ENCODE data around the gene SLIT3. TPM values are rescaled to one million over a fixed set of nuclear protein-coding genes. Genes with fewer than 3 reads are reported as not detected.

The SLIT3 gene
- total RNA-seq, 1 donor from 2014 or later: under 0.01 TPM

DNA sequence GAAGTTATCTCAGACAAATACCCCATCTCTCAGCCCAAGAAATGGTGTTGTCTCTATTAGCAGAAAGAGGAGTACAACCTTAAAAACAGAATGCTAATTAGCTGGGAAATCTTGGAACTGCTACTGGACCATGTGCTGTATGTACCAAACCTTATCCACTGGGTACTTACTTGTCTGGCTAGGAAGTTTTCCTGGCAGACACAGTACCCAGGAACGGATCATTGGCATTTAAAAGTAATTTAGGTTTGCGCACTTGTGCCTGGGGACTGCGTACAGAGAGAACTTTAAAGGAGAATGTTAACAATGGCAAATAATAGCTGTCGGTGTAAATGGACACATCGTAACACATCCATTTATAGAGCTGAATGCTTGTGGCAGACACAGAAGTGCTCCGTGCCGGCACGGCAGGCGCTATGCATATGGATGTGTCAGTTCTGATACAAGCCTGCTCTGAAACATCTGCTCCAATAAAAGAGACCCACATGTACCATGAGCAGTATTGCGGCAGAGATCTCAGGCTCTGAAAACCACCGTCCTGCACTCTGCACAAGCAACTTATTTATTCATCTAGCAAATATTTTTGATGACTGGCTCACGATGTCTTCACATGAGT lies 431.2 kb downstream of the SLIT3 start:
- no peak for DNase-seq (ENCODE audit: low read depth in 2 of 2)

DNA sequence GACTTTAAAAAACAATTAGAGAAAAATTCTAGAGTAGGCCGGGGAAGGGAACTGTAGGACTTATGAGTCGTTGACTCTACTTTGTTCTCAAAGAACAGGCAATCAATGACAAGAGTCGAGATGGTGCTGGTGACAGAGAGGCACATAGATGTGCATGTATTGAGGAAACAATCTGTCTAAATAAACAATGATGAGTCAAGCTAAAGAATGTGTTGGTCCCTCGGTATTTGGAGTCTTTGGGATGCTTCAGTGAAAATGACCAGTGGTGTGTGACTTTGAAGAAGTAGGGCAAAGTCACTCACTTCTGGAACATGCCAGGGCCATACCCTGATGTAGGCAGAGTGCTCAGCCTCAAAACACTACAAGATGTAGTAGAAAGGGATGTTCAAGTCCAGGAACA lies 433.7 kb downstream of the SLIT3 start:
- no peak for DNase-seq (ENCODE audit: low read depth in 2 of 2)

DNA sequence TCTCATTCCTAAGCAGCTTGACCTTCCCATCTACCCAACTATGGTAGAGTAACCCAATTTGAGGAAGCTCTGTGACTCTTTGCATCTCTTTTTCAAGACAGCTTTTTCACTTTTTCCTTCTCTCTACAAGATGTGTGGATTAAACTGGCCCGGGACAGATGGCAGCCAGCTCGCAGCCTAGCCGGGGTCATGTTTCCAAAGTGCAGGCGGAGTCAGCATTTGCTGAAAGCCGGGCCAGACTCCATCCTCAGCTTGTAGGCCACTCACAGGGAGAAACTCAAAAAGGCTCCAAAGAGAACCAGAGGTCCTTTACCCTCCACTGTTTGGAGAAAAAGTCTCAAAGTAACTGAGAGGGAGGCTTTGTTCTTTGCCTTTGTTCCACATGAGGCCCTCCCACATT lies 435.0 kb downstream of the SLIT3 start:
- no peak for DNase-seq (ENCODE audit: low read depth in 2 of 2)

DNA sequence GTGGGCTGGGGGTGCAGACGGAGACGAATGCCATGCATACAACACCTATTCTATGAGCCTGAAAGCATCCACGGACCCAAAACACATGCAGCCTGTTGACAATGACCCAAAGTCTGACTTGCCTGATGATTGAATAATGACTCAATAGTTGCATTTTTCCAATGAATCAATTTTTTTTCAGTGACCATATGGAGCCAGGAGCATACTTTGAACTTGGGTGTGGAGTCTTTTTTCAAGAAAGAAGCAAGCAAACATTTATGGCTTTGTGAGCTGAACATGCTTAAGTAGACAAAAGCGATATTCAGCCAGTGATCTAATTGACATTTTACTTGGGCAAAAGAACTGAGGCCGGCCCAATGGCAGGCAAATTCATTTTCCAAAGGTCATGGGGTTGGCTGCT lies 437.9 kb downstream of the SLIT3 start:
- no peak for DNase-seq (ENCODE audit: low read depth in 2 of 2)

DNA sequence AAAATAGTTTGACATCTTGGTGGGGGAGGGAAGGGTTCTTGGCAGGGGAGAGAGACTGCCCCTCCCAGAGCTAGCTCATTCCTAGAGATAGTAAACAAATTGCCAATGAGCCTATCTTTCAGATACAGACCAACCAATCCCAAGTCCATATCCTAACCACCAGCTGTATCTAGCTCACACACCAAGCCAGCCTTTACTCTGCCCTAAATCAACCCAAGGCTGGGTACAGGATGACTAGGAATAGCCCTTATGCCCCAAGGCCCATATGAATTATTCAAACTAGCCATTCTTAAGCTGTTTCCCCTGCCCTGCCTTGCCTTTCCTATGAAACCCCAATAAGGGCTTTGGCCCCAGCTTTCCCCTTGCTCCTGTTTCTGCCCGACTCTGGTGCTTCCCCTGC lies 440.4 kb downstream of the SLIT3 start:
- DNase-seq (ENCODE audit: low read depth in 2 of 2): no peak

DNA sequence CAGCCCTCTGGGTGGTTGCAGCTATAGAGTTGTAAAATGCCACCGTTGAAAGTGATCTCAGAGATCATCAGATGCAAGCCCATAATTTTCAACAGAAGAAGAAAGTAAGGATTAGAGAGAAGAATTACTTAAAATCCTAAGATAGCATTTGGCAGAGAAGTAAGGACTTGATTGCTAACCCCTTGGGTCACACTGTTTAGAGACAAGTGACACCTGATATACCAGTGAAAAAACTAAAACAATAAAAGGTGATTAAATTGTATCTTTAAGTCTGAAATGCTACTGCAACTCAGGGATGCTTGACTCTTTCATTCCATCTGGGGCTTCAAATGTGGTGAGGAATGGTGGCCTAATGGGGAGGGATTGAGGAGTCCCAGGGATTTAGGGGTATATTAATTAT lies 440.9 kb downstream of the SLIT3 start:
- DNase-seq (ENCODE audit: low read depth in 2 of 2): no peak

DNA sequence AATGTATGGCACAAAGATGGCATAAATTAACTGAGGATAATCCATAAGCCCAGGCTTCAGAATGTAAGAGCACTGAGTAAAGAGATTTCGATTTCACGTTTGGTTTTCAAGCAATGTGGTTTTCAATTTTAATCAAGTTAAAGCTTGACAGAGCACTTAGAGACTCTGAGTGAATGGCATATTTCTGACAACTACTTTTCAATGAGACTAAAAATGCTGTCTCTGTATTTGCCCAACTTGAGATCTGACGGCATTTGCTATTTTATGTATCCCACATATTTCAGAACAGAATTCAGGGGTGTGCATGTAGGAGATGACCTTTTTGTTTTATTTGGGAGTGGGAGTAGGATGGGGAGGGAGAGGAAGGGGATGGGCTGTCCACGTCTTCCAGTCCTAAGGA lies 441.5 kb downstream of the SLIT3 start:
- no peak for DNase-seq (ENCODE audit: low read depth in 2 of 2)

DNA sequence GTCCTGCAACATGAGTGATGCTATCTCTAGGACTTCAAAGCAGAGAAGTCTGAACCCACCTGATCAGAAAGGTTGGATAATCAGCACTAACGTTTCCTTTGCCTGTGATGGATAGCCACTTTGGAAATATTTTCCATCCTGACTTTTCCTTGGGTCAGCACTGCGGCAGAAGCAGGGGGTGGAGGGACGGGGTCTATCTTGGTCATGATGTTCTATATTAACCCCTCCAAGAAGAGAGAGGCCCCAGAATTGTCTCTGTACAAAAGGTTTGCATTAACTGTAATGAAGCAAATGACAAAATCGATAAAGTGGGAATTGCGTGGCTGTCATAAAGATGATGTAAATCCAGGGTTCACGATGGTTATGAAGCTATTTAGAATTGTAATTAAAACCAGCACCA lies 441.9 kb downstream of the SLIT3 start:
- DNase-seq (ENCODE audit: low read depth in 2 of 2): no peak

DNA sequence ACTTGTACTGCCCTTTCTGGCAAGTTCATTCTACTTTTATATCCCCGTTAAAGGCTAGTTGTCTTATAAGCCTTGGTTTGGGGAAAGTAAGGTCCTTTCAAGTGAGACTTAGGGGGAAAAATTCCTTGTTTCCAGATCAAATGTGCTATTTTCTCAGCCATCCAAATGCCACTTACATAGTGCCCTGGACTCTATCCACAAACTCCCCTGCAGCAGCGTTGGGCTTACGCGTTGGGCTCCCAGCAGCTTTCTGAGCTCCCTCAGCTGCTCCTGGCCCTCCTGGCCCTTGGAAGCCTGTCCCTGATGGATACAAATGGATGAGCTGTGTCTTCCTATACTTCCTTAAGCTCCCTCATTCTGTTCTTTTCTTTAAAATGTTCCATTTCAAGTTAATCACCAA lies 442.6 kb downstream of the SLIT3 start:
- no peak for DNase-seq (ENCODE audit: low read depth in 2 of 2)

DNA sequence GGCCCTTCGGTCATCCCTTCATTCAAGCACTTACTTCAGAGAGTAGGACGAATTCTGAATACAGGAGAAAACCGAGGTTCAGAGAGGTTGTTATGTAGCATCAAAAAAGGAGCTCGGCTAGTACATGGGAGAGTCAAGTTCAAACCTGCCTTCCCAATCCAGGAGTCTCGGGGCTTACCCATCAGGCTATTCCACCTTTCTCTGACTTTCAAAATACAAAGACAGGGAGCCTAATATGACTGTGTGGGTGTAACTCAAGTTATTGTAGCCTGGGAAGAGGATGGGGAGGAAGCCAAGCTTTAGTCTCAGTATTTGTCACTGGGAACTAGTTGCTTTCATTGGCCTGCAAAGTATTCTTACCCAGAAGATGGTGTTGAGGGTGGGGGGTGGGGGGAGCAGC lies 447.0 kb downstream of the SLIT3 start:
- no peak for DNase-seq (ENCODE audit: low read depth in 2 of 2)

DNA sequence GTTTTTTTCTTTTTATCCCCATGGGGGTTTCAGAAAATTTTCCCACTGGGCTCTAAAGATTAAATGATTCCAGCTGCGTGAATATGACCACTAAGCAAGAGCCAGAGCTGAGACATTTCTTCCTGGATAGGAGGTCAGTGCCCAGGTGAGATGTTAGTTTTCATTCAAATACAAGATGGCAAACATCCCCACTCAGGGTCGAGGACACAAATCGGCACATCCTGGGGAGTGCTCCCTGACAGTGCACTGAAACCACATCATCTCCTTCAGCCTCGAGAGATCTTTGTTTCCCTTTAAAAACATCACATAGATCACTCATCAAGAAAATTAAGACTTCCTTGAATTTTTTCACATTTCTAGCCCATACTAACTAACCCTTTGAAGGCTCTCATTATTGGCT lies 448.6 kb downstream of the SLIT3 start:
- DNase-seq (ENCODE audit: low read depth in 2 of 2): no peak

DNA sequence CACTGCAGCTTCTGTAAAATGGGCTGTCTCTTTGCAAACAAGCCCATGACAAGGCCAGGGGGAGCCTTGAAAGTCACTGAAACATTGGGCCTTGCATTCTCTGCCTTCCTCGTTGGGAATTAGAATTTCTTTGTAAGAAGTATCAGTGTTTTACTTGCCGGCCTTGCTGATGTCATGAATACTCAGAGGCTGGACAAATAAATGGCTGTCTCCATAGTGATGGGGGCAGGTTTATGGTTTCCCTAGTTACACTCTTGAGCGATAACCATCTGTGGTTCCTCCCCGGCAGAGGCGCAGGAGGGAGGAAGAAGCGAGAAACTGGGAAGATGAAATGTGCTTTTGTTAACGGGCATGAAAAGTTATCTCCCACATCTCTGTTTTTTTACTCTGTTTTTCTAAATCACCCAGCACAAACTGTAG lies 449.0 kb downstream of the SLIT3 start:
- peak; percentile 6 to 11 for DNase-seq (ENCODE audit: low read depth in 2 of 2)

DNA sequence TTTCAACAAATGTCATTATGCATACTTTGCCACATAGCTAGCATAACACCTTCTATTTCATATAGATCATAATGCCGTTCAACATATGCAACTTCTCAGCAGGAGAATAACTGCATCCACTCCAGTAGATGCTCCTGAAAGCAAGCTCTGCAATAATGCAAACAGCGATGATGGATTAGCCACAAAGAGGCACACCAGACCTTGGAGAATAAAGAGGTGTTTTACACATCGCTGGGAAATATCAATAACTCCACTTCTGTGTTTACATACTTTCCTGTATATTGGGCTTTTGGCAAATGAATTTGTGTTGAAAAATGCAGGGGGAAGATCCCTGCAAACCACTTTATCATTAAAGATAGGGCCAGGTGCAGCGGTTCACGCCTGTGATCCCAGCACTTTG lies 450.3 kb downstream of the SLIT3 start:
- DNase-seq (ENCODE audit: low read depth in 2 of 2): no peak

DNA sequence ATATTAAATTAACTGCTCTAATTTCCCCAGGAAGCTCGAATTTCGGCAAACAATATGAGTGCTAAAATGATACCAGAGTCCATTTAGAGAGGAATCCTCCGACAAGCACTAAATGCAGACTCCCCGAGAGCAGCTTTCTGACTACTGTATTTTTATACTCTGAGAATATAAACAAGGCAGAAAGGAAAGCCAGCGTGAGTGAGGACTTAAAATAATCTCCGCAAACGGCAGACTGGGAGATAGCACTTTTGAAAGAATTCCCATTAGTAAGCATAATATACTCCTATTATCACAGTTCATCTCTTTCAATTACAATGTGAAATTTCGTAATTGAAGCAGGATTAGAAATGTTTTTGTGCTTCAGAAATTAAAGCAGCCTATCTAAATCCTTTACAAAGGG lies 452.4 kb downstream of the SLIT3 start:
- DNase-seq (ENCODE audit: low read depth in 2 of 2): no peak

DNA sequence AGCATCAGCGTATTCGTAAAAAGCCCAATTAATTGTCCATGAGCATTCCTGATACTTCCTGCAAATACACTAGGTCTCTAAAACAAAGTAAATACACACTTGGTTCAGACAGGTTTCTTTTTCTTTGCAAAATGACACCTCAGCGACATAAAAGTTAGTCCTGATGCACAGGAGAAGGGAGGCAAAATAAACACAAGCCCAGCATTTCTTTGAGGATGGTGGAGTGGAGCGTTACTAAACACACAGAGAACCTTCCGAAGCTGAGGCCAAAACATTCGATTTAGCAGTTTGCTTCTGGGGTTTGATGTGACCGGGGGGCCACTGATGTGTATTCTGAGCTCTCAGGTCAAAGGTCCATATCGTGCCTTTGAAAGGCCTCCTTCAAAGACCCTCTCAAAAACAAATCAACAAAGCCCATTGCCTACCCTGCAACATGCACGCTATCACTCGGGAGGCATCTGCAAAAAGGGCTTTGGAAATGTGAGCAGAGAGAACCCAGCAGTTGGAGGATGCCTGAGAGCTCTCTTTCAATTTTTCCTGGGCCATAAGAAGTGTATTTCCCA lies 453.3 kb downstream of the SLIT3 start:
- no peak for DNase-seq (ENCODE audit: low read depth in 2 of 2)

DNA sequence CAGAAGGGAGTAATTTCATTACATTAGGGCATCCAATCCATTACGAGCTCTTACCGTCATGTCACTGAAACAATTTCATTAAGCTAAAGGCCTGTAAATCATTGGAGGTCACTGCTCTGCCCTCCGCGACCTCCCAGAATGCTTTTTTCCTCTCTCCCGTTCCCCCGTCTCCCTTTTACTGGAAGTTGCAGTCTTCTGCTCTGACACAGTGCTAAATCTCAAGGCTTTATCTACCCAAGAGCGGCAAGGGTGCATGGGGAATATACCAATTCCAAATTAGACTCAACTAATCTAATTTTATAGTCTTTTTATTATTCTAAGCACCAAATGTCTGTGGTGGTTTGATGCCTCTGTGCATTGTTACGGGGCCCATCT lies 456.0 kb downstream of the SLIT3 start:
- no peak for DNase-seq (ENCODE audit: low read depth in 2 of 2)

DNA sequence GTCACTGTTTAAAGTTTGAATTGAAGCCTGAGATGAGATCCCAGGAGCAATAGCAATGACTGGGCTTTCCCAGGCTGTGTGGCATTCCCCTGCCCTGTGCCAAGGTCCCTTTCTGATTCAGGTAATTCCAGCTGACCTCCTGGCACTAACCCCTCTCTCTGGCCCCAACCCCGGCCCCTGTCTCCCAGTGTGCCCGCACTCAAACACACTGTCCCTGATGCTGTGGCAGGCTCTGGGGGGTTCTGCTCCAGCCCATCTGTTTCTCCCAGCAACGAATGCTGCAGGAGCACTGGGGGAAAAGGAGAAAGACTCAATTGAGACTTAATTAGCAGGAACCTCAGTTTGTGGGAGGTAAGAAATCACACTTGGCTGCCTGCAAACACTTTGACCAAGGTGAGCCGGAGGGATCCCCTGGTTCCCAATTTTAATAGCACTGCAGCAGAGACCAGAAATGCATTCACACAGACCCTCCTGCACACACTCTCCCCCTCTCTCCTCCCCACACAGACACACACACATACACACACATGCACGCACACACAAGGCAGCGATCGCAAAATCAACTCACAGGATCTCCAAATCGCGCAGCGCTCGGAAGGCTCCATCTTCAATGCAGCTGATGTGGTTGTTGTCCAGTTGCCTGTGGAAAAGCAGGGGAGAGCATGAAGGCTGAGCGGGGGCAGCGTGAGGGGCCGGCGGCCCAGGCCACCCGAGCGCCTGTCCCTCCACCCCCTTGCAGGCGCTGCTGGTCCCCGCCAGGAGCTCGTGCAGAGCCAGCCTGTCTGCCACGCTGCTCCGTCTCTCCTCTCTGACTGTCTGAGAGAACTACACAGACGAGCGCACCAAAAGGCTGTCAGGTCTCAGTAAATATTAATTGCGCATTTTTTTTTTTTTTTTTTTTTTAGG lies 456.7 kb downstream of the SLIT3 start:
- DNase-seq (ENCODE audit: low read depth in 2 of 2): no peak

DNA sequence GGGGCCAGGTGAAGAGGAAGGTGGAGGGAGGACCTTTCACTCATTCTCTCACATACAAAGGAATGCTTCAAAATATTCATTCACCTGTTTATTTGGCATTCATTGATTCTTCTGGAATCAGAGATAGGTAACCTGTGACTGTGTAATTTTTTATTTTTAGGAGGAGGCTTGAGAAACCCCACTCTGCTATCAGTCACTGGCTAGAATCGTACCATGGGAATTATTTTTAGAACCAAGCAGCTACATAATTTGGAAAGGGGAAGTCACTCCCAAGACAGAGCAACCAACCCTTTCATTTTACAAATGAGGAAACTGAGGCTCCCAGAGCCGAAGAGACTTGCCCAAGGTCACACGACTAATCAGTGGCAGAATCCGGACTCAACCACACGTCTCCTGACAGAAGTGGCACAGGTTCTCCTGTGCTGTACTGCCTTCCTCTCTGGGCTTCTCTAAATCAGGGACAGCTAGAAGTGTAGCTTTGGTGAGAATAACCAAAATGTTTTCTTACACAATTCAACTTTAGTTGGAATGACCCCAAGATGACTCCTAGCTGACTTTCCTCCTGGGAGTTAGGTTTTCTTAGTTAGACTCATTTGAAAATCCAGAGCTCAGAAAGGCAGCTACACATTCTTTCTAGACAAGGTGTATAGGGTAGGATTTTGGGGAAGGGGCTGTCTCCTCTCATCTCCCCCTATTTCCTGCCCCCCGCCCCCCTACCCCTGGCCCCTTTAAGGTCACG lies 457.5 kb downstream of the SLIT3 start:
- no peak for DNase-seq (ENCODE audit: low read depth in 2 of 2)

DNA sequence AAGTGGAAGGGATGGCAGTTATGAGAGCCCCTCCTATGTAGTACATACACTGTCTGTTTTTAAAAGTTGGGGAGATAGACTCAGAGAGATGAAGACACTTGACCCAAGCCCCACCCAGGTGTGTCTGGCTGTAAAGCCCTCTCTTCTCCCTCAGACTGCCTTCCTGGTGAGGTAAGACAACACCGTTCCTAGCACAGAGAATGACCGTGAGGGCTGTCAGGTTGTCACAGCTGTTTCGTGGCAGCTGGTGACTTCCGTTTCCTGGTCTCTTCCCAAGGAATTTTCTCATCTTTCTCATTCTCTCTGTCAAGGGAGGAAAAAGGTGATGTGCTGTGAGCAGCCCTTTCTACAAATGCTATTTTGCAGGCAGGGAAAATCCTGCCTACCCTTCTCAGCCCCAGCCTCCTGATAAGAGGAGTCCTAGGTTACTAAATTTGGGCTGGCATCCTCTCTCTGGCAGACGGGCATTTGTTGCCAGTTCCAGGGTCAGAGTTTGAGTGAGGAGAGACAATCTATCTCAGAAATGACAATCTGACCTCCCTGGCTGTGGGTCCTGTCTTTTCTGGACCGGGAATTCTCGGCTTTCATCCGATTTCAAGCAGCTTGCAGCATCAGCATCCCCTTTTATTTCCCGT lies 458.3 kb downstream of the SLIT3 start:
- no peak for DNase-seq (ENCODE audit: low read depth in 2 of 2)

DNA sequence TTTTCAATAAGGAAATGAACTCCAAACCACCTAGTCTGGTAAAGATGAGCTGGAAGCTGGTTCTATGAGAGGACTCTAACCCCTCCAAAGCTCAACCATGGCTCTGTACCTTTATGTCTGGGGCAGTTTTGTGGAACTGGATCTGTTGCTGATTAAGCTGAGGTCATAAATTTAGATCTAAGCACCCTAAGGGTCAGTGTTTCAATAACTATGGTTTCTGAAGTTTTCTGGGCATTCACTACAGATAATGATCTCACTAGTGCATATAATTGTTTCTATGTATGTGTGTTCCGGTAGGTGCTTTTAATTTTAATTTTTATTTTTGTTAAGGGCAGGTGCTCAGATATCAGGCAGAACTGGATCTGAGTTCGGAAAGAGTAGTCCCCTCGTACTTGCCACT lies 463.1 kb downstream of the SLIT3 start:
- DNase-seq (ENCODE audit: low read depth in 2 of 2): no peak

DNA sequence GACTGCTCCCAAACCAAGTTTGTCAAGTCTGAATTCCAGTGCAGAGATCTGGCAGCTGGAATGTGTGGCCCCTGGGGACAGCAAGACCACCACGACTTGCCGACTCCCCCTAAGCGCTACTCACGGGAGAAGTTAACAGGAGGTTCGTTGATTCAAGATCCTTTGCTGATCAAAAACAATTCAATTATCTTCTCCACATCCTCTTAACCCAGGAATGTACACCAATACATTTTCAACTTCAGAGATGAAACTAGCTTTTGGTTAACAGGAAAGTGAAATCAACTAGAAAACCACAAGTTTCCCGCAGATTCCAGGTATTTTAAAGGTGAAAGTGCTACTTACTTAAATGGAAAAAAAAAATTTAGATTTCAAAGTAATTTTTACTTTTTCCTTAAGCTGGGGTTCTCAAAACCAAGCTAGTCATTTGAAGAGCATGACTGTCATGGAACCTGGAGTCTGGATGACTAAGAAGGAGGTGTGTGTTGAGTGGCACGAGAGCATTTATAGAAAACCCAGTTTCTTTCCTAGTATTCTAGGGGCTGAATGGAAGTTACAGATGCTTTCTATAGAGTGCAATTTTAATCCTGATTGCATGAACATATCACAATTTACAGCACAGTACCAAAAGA lies 464.2 kb downstream of the SLIT3 start:
- DNase-seq (ENCODE audit: low read depth in 2 of 2): no peak
